Measurements from ENCODE around the gene CELA1. TPM values are rescaled to one million over a fixed set of nuclear protein-coding genes. Genes with fewer than 3 reads are reported as not detected.

CELA1 gene
- total RNA-seq, 1 experiment from 2014 or later: not detected

- ATAC-seq: no peak
- CTCF ChIA-PET: interaction anchor here (1.5 kb wide), 1 partner anchor 9 kb away, joined by 4 read pairs; no protein-coding TSS in a partner anchor
- no peaks in the 10 kb centered on the region for H3K79me2 ChIP-seq (ENCODE audit: insufficient read depth, low read length)
- no peak for DNase-seq (ENCODE audit: low read depth, low spot score)
- no peak overlapping the region for H3K4me3 ChIP-seq (replicated peaks in 1 of 2; ENCODE audit: low read depth in 1 of 2, low read length in 2 of 2)
- intact Hi-C loops (cut with micrococcal nuclease): loop anchor here (10.0 kb wide), 1 partner anchor 838 kb away; the partner anchor contains the start of gene DIP2B
- no peaks in the 10 kb centered on the region for H3K27me3 ChIP-seq (ENCODE audit: insufficient read depth, low read length)
- no peaks in the 10 kb centered on the region for H3K9me3 ChIP-seq (ENCODE audit: control insufficient read depth in 1 of 2, insufficient read depth in 1 of 2, low read depth in 1 of 2, low read length in 2 of 2)
- TF ChIP-seq, protein P1, sequence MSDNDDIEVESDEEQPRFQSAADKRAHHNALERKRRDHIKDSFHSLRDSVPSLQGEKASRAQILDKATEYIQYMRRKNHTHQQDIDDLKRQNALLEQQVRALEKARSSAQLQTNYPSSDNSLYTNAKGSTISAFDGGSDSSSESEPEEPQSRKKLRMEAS (IDR thresholded peaks at IDR 0.05): no peak
- TF ChIP-seq REST (IDR thresholded peaks at IDR 0.05; ENCODE audit: low read depth): no peak
- TF ChIP-seq RAD21 (IDR thresholded peaks at IDR 0.05; ENCODE audit: low read depth): no peak
- TF ChIP-seq EZH2 (IDR thresholded peaks at IDR 0.05): no peak
- no peak for TF ChIP-seq SIN3A (IDR thresholded peaks at IDR 0.05; ENCODE audit: low read depth)
- no peak for TF ChIP-seq CBX3 (IDR thresholded peaks at IDR 0.05; ENCODE audit: low read depth)
- no peak for TF ChIP-seq EGR1 (IDR thresholded peaks at IDR 0.05; ENCODE audit: low read depth)
- no peak for TF ChIP-seq YY1 (IDR thresholded peaks at IDR 0.05; ENCODE audit: extremely low read depth, insufficient replicate concordance, low read depth, low read length)
- no peak for TF ChIP-seq JUND (IDR thresholded peaks at IDR 0.05)
- TF ChIP-seq POLR2A (IDR thresholded peaks at IDR 0.05; ENCODE audit: borderline replicate concordance, extremely low read depth, insufficient read depth, insufficient read length): no peak
- TF ChIP-seq CEBPB (IDR thresholded peaks at IDR 0.05; ENCODE audit: low read depth): no peak
- H3K4me1 ChIP-seq (ENCODE audit: control insufficient read depth in 1 of 2, insufficient read depth in 2 of 2, low read length in 2 of 2): peaks cover 0 to 17% of the 10 kb centered on the region in 2 experiments; a peak in 2 of 4 replicates
- RAD21 ChIA-PET (ENCODE audit: low non-redundant PET in 1 of 2, low total read pairs in 2 of 2, uncharacterized antibody in 2 of 2, unreplicated experiment in 2 of 2): no interaction called here
- no peaks in the 10 kb centered on the region for H3K9me2 ChIP-seq (ENCODE audit: insufficient read depth)
- no peak overlapping the region for H3K9ac ChIP-seq (ENCODE audit: low read length)
- H3K36me3 ChIP-seq (ENCODE audit: control insufficient read depth in 1 of 2, insufficient read depth in 2 of 2, low read length in 2 of 2): no peaks in the 10 kb centered on the region
- no peak overlapping the region for H3K4me2 ChIP-seq (ENCODE audit: low read length)
- no TSS peak for BruUV-seq (replicated peaks)
- no peak overlapping the region for H3K27ac ChIP-seq (ENCODE audit: low read depth, low read length)
- no peaks in the 10 kb centered on the region for H4K20me1 ChIP-seq (ENCODE audit: insufficient read depth)
- POLR2A ChIA-PET: no interaction called here
- H2AFZ ChIP-seq (ENCODE audit: low read depth, low read length, poor library complexity, severe bottlenecking): no peak overlapping the region
These were observed 3.3 kb downstream of the CELA1 start for GRCh38 chr12:51343201-51343600.
